ENCODE results near the gene CD8B2.
A peak's percentile ranks its signal among the peaks of the same experiment; 100 is the strongest.
"Not testable (repeated sequence)": the region's sequence is repeated elsewhere in the genome, so short reads cannot be mapped to it uniquely, and the experiment has no call there.

Gene CD8B2

DNA sequence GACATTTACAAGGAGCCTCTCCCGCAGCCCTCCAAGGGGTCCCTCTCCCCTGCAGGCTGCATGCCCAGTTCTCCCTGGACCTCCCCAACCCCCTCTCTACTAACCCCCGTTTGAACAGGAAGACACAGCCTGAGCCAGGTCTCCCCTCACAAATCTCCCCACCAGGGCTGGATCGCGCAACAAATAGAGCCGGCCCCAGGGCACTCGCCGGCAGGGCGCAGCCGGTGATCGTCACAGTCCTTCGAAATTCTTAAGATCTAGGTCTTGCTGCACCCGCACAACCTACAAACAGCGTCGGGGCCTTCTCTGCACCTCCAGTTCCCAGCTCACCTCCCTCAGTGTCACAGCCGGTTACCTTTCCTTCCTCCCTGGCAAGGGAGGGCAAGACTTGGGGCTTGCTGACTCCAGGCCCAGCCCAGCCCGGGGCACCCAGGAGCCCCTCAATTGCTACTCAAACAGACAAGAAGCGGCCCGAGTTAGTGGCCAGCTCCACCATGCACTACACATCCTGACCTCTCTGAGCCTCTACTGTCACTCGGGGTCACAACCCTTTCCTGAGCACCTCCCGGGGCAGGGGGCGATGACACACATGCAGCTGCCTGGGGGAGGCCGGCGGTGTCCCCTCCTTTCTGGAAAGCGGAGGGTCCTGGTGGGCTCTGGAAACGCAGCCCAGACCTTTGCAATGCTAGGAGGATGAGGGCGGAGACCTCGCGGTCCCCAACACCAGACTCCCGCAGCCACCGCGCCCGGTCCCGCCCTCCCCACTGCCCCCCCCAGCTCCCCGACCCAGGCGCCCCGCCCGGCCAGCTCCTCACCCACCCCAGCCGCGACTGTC, at the start of gene CD8B2:
Gene CD8B2 (plus strand): TSS at position 814 of the 835 bp plus-strand sequence. CDS start 63 bp downstream, outside the sequence.
- DNase-seq (ENCODE audit: low read depth in 2 of 2, low spot score in 1 of 2), result not testable (repeated sequence)

DNA sequence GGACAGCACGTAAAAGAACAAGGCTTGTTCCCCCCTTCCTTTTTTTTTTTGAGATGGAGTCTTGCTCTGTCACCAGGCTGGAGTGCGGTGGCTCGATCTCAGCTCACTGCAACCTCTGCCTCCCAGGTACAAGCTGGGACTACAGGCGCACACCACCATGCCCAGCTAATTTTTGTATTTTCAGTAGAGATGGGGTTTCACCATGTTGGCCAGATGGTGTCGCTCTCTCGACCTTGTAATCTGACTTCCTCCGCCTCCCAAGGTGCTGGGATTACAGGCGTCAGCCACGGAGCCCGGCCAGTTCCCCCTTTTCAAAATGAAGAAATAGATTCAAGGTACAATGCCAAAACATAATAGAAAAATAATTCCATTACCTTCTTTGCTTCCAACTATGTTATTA, 25.3 kb upstream of the CD8B2 start:
- not testable (repeated sequence) for DNase-seq (ENCODE audit: low read depth in 2 of 2, low spot score in 1 of 2)

DNA sequence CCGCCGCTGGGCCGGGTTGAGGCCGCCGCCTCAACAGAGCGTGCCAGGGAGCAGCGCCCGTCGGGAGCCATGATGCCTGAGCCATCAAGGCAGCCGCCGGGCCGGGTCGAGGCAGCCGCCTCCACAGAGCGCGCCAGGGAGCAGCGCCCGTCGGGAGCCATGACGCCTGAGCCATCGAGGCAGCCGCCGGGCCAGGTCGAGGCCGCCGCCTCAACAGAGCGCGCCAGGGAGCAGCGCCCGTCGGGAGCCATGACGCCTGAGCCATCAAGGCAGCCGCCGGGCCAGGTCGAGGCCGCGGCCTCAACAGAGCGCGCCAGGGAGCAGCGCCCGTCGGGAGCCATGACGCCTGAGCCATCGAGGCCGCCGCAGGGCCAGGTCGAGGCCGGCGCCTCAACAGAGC, 19.6 kb upstream of the CD8B2 start:
- not testable (repeated sequence) for DNase-seq (ENCODE audit: low read depth in 2 of 2, low spot score in 1 of 2)

DNA sequence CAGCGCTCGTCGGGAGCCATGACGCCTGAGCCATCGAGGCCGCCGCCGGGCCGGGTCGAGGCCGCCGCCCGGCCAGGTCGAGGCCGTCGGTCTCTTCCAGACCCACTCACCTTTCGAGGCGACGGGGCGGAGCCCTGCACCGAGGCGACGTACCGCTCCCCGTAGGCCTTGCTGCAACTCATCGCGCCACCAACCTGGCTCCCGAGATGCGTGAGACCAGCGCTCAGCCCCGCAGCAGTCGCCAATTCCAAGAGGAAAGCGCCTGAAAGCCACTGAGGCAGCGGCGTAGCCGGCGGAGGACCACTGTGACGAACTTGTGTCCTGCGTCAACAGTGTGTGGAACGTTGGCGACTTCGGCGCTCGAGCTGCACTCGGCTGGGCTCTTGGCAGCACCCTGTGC, 19.1 kb upstream of the CD8B2 start, which contains the start of gene RGPD3:
Gene RGPD3 (minus strand): TSS at position 307 of the 400 bp plus-strand sequence. CDS start 125 bp downstream, at position 182.
- not testable (repeated sequence) for DNase-seq (ENCODE audit: low read depth in 2 of 2, low spot score in 1 of 2)

DNA sequence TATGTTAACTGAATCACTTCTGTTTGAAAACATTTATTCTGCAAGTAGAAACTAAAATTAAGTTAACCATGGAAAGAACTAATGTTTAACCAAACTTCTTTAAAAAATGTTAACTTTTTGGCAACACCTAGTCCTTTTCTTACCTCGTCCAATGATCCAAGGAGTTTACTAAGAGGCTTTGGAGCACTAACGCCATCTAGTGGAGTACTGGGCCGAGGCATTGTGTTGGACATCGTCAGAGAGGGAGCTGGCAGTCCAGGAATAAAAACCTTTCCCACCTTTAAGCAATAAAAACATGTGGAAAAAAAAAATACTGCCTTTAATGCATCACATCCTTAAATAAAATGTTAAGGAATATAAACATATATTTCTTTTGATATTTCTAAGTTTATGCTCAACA, 16.5 kb upstream of the CD8B2 start:
- DNase-seq (ENCODE audit: low read depth in 2 of 2, low spot score in 1 of 2), result peak; percentile 12 to 27

DNA sequence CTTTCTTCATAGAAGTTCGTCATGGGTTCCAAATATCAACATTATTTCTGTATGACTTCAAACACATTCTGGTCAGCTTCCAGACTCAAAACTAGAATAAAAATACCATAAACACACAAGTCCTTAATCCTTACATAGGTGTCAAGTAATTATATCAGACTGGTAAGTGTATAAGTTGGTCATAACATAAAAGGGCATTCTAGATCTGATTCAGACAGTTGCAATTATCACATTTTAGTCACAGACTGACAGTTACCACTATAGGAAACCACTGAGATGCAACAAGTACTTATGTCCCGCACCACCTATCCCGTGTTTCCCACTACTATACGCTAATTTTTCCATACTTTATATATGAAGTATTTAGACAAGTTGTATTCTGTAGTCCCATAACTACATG, 9.5 kb upstream of the CD8B2 start:
- not testable (repeated sequence) for DNase-seq (ENCODE audit: low read depth in 2 of 2, low spot score in 1 of 2)

DNA sequence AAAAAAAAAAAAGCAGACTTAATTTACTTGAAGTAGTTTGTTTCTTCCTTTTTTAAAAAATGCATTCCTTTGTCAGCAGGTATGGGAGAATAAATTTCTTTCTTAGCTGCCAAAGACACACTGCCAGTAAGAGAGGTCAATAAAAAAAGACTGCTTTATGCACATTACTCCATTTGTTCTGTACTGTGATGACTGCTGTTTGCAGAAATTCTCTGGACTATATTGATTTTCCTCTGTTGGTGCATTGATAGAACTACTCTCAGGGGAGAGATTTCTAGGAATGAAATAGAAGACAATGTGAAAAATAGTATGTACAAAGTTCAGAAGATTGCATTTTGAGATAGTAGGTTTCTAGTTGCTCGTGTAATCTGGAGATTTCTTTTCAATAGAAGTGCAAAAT, 7.6 kb upstream of the CD8B2 start:
- not testable (repeated sequence) for DNase-seq (ENCODE audit: low read depth in 2 of 2, low spot score in 1 of 2)

DNA sequence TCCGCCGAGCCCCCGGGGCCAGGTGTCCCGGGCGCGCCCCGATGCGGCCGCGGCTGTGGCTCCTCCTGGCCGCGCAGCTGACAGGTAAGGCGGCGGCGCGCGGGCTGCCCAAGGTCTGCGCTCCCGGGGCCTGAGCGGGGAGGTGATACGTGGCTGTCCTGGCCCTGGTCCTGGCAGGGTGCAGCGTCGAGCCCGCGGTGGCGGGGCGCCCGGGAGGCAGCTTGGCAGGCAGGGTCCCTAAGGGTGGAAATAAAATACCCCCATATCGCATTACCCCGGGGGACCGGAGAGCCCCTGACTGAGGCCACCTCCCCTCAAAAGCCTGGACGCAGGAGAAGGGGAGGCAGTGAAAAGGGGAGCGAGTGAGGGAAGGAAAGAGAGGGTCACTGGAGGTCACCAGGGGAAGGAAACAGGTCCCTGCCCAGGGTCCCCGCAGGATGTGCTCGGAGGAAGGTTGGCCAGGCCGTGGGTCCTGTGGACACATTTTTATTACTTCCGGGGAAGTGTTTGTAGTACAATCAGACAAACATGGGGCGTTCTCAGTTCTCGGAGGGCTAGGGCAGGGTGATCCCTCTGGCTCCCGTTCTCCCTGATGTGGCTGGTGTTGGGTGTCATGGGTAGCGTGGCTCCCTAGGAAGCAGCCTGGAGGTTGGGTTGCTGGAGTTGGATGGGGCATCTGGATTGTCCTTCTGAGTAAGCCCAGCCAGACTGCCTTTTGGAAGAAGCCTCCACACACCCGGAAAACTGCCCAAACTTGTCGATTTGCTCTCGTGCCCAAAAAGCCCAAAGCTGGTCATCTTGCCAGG, 425 bp downstream of the CD8B2 start:
- DNase-seq (ENCODE audit: low read depth in 2 of 2, low spot score in 1 of 2), result not testable (repeated sequence)

DNA sequence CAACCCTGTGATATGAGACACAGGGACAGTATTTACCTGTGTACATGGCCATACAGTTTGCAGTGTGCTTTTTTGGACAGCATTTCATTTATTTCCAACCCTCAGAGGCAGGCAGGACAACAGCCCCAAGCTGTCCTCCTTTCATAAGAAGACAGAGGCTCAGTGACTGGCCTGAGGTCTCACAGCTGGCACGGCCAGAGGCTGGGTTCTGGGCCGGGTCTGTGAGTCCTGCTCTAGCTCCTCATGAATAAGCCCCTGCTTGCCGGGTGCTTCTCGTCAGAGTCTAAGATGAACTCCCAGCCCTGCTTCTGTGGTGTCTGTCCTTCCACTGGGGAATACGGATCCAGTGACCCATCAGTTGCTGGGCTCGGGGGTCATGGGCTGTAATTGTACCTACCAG, 2.5 kb downstream of the CD8B2 start:
- DNase-seq (ENCODE audit: low read depth in 2 of 2, low spot score in 1 of 2), result not testable (repeated sequence)

DNA sequence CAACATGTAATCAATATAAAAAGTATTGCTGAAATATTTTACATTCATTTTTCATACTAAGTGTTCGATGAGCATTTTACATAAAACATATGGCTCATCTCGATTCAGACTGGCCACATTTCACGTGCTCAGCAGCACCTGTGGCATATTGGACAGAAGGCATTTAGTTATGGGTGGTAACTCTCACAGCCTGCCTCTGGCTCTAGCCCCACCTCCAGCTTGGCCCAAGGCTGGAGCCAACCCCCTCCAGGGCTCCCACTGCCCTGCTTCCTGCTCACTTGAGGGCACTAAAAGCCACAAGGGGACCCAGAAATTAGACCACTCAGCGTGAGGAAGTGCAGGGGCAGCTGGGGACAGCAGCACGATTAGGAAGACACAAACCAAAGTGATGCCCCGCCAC, 5.2 kb downstream of the CD8B2 start:
- DNase-seq (ENCODE audit: low read depth in 2 of 2, low spot score in 1 of 2), result not testable (repeated sequence)

DNA sequence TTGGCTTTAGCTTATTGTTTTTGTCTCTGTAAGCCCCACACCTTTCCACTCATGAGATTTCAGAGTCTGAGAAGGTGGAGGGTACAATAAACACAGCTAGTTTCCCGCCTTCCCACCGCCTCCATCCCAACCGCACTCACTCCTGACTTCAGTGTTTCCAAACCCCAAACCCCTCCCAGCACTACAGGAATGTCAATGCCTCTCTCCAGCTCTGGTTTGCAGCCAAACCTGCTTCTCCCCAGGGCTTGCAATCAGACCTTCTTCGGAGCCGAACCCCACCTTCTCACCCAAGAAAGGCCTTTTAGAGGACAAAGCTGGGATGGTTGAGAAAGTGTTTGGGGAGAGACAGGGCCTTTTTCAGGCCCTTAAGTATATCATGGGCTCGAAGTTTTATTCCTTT, 5.7 kb downstream of the CD8B2 start:
- DNase-seq (ENCODE audit: low read depth in 2 of 2, low spot score in 1 of 2), result not testable (repeated sequence)

DNA sequence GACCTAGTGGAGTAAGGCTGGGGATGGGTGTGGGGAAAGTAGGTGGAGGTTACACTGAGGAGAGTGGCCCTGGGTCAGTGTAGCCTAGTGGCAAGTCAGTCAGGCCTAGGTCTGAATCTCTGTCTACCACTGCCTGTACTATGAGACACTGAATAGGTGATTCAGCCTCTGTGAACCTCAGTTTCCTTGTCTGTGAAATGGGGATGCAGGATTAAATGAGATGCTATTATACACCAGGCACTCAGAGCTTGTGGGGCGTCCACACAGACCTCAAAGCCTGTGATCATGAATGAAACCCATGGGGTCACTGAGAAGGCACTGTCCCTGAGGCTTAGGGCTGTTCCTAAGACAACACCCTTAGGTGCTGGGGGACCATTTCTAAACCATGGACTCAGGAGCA, 11.4 kb downstream of the CD8B2 start:
- not testable (repeated sequence) for DNase-seq (ENCODE audit: low read depth in 2 of 2, low spot score in 1 of 2)

DNA sequence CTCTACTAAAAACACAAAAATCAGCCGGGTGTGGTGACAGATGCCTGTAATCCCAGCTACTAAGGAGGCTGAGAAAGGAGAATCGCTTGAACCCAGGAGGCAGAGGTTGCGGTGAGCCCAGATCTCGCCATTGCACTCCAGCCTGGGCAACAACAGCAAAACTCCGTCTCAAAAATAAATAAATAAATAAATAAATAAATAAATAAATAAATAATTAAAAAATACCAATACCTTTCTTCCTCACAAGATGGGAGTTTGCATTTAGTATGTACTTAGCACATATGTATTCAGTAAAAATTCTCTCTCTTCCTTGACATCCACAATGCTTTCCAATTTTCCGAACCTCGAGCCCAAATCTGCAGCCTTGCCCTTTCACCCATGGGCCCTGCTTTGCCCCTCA, 13.2 kb downstream of the CD8B2 start:
- DNase-seq (ENCODE audit: low read depth in 2 of 2, low spot score in 1 of 2), result not testable (repeated sequence)

DNA sequence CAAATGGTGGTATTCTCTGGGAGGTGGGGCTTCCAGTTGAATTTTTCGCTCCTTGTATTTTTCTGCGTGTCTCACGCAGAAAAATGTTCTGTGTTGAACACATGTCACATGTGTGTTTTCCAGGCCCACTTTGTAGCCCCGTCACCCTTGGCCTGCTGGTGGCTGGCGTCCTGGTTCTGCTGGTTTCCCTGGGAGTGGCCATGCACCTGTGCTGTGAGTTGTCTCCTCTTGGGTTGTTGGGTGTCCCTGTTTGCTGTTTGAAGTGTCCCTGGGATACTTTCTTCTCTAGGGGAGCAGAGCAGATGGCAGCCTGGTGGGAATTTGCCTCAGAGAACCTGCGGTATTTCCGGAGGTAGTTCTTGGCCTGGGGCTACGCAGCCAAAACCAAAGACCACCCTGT, 15.2 kb downstream of the CD8B2 start:
- DNase-seq (ENCODE audit: low read depth in 2 of 2, low spot score in 1 of 2), result not testable (repeated sequence)

DNA sequence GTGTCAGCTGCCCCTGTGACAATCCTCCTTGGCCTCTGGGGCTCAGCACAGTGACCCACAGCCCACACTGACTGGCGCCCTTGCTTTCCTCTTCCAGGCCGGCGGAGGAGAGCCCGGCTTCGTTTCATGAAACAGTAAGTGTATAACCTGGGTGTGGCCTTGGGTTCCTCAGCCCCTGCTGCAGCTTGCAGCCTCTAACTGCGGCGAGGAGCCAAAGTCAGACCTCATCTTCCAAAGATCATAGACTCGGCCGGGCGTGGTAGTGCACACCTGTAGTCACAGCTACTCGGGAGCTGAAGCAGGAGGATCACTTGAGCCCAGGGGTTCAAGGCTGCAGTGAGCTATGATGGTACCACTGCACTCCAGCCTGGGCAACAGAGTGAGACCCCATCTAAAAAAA, 17.0 kb downstream of the CD8B2 start:
- not testable (repeated sequence) for DNase-seq (ENCODE audit: low read depth in 2 of 2, low spot score in 1 of 2)

DNA sequence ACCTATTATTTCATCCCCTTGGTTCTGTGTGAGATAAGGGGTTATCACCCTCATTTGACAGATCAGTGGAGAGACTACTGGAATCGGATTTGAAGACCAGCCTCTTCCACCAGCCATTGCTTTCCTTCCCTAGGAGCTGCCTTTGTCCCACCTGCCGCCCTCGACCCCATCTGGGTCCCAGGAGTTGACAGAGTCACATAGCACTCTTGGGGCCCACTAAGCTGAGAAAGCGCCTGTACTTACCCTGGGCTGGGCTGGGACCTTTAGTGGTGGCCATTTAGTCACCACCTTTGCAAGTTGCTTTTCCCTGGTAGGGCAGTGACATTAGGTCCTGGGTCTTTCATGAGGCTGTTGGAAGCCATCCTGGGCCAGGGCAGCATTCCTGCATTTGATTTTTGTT, 17.6 kb downstream of the CD8B2 start:
- not testable (repeated sequence) for DNase-seq (ENCODE audit: low read depth in 2 of 2, low spot score in 1 of 2)

DNA sequence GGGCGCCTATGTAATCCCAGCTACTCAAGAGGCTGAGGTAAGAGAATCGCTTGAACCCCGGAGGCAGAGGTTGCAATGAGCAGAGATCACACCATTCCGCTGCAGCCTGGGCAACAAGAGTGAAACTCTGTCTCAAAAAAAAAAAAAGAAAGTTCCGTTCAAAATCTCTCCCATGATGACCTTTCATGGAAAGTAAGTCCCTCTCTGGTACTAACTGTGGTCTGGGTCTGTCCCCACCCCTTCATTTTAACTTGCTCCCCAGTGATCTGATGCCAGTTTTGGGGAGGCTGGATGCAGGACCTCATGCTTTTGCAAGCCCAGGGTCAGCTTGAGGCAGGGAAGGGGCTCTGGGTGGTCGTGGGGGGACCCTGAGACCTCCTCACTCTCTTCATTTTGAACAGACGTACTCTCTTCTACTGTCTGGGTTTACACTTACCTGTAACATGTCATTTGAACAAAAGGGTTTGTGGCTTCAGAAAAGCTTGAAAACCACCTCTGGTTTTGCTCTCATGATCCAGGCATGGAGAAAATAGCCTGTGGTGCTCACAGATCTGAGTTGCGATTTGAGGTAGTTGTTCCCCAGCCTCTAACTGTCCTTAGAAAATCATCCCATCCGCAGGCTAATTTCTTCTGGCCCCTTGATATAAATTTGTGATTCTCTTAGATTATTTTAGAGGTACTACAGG, 19.0 kb downstream of the CD8B2 start:
- DNase-seq (ENCODE audit: low read depth in 2 of 2, low spot score in 1 of 2), result not testable (repeated sequence)

DNA sequence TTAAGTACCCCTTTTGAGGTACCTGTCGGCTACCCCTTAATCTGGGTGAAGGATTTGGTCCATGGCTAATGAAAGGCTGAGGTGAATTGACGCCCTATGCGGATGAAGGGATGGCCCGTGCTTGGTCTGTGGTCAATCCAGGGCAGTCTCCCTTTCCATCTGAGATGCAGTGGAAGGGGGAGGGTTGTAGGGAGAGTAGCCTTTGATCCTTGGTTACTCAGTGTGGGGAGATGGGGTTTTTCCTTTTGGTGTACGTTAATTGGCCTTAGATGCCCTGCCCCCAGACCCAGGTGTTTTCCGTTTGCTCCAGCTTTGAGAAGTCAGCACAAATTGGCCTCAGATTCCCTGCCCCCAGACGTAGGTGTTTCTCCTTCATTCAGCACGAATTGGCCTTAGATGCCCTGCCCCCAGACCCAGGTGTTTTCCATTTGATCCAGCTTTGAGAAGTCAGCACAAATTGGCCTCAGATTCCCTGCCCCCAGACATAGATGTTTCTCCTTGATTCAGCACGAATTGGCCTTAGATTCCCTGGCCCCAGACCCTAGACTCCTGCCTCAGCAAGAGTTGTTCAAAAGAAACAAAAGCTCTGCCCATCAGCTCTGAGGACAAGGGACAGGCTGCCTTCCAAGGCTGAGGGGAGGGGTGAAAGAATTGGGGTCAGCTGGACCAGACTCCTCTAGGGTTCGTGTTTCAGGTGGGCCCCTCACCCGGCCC, 21.7 kb downstream of the CD8B2 start:
- not testable (repeated sequence) for DNase-seq (ENCODE audit: low read depth in 2 of 2, low spot score in 1 of 2)

DNA sequence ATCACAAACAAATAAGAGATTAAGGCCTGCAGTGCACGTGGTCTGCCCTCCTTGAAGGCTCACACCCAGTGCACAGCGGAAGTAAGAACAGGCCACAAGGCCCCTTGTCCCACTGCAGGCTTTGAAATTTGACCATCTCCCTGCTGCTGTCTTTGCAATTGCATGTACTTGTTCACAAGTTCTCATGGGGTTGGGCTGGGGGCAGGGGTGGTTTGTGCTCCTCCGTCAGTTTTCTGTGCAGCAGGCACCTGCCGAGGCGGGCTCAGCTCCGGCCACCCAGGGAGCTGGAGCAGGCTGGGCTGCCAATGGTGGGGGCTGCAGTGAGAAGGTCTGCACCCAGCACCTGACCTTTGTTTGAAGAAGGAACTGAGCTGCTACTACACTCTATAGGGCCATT, 22.2 kb downstream of the CD8B2 start:
- not testable (repeated sequence) for DNase-seq (ENCODE audit: low read depth in 2 of 2, low spot score in 1 of 2)

DNA sequence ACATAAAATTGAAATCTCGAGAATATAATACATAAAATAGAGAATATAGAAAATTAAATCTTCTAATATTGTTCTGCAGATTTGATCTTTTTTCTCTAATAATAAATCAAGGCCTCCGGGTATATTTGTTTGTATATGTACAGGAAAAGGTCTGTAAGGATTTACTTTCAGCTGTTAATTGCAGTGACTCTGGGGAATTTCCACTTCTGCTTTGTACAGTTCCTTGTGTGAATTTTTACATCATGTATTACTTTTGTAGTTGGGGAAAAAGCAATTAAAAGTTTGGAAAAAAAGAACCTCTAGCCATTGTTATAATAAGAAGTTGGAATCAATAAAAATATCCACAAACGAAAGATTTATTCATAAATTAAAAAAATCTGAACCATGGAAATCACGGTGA, 23.6 kb downstream of the CD8B2 start:
- DNase-seq (ENCODE audit: low read depth in 2 of 2, low spot score in 1 of 2), result not testable (repeated sequence)

DNA sequence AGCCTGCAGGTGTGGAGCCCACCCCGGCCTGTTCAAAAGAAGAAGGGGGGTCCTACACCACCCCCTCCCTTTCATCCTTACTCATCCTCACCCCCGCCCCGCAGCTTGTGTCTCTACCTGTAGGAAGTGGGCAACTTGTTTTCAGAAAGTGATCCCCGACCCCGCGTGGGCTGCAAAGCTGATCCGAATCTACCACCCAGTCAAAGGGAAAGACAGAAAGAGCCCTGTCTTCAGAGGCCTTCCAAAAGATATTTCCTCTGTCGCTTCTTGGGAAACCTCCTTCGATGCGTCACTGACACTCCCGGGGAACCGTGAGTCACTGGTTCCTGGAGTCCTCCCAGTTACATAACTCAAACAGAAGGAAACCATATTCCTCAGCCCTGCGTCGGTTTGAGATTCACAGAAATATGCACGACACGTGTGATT, 24.3 kb downstream of the CD8B2 start:
- not testable (repeated sequence) for DNase-seq (ENCODE audit: low read depth in 2 of 2, low spot score in 1 of 2)
